AG04450 (cell line): ENCODE results near the gene CTXN1. TPM values are rescaled to one million over a fixed set of nuclear protein-coding genes. Genes with fewer than 3 reads are reported as not detected.

Experiments
- CTCF ChIA-PET: fragments of 300-600, 350-600 bp; formaldehyde crosslinking; extraction: SDS; loops from one replicate; lab custom pipeline; 2022; ENCODE audit warnings: antibody characterized with exemption, inconsistent platforms; lab: Charles Lee
- POLR2A ChIA-PET: fragments of 350-600 bp; formaldehyde crosslinking; extraction: SDS; loops from one replicate; lab custom pipeline; 2021; ENCODE audit warnings: antibody characterized with exemption, inconsistent platforms; lab: Yijun Ruan, JAX
- DNase-seq: peaks from one replicate; pipeline ENCODE4 v3.0.0-alpha.2; 2011; ENCODE audit warnings: low read depth, low spot score
- H3K27ac ChIP-seq: one replicate; pipeline ENCODE4 v1.5.1; 2012; ENCODE audit warnings: low read depth, low read length, control low read depth
- H3K27me3 ChIP-seq: one replicate; pipeline ENCODE4 v1.6.0; 2012; ENCODE audit warnings: low read length; ENCODE audit not compliant: control insufficient read depth, insufficient read depth
- H3K4me3 ChIP-seq: 2 replicates; pipeline ENCODE4 v1.5.1; 2011; ENCODE audit warnings: mild to moderate bottlenecking, low read depth, low read length, control low read depth
- H3K9me3 ChIP-seq: 2 replicates; pipeline ENCODE4 v1.5.1; 2012; ENCODE audit warnings: low read length; ENCODE audit not compliant: control insufficient read depth, insufficient read depth
- CTCF ChIP-seq: IDR thresholded peaks from 2 replicates; pipeline ENCODE4 v1.5.1; 2011; ENCODE audit warnings: low read depth, low read length, control low read depth, inconsistent platforms
- polyA plus RNA-seq: library from polyadenylated mRNA; depleted of rRNA; stranded (reverse); fragments of >200 nt; gene quantifications from 2 replicates; pipeline ENCODE4 v1.2.3, GENCODE V29; 2011

The CTXN1 gene
- polyA plus RNA-seq, 1 experiment: 0.95 TPM

GRCh38 chr19:7887408-7888144 lies 38.4 kb downstream of the CTXN1 start:
- ChIA-PET POLR2A (interaction anchor here (0.5 to 1.2 kb wide), 4 partner anchors 13 to 32 kb away, joined by 3 to 8 read pairs (median 4); partner anchors contain the start of gene SNAPC2), CTCF (interaction anchor here (0.7 to 2.3 kb wide), 2 partner anchors 19 to 28 kb away, joined by 3 to 12 read pairs; no protein-coding TSS in a partner anchor)
- TF ChIP-seq CTCF: no peak
- no peak overlapping the region for H3K27ac ChIP-seq
- no peak overlapping the region for H3K4me3 ChIP-seq
- H3K27me3 ChIP-seq: peaks cover 2% of the 10 kb centered on the region
- no peaks in the 10 kb centered on the region; the same call in 1 of the 2 replicates for H3K9me3 ChIP-seq
- DNase-seq: no peak

- POLR2A ChIA-PET: no interaction called here
- CTCF ChIA-PET: interaction anchor here (1.2 to 1.5 kb wide), 2 partner anchors 17 to 33 kb away, joined by 3 to 7 read pairs; no protein-coding TSS in a partner anchor
- no peak overlapping the region for H3K4me3 ChIP-seq
- no peak for TF ChIP-seq CTCF
- peaks cover 5% of the 10 kb centered on the region for H3K27me3 ChIP-seq
- DNase-seq: no peak
- no peaks in the 10 kb centered on the region; the same call in 1 of the 2 replicates for H3K9me3 ChIP-seq
- H3K27ac ChIP-seq: no peak overlapping the region
These were observed 40.1 kb downstream of the CTXN1 start for GRCh38 chr19:7885818-7886217.

- ChIA-PET CTCF (interaction anchor here (0.6 to 2.4 kb wide), 3 partner anchors 15 to 203 kb away, joined by 3 to 14 read pairs (median 6); partner anchors contain the start of gene TRAPPC5), POLR2A (interaction anchor here (0.7 to 1.0 kb wide), 2 partner anchors 14 to 20 kb away, joined by 3 read pairs; partner anchors contain the start of gene MAP2K7)
- peaks cover 5% of the 10 kb centered on the region for H3K27me3 ChIP-seq
- no peak overlapping the region for H3K4me3 ChIP-seq
- no peaks in the 10 kb centered on the region; the same call in 1 of the 2 replicates for H3K9me3 ChIP-seq
- no peak overlapping the region for H3K27ac ChIP-seq
- no peak for DNase-seq
- TF ChIP-seq CTCF: no peak
These were observed 42.0 kb downstream of the CTXN1 start for GRCh38 chr19:7883796-7884570.

- no peaks in the 10 kb centered on the region; the same call in 1 of the 2 replicates for H3K9me3 ChIP-seq
- peaks cover 5% of the 10 kb centered on the region for H3K27me3 ChIP-seq
- no peak overlapping the region for H3K27ac ChIP-seq
- DNase-seq: no peak
- no peak overlapping the region for H3K4me3 ChIP-seq
- POLR2A ChIA-PET: interaction anchor here (1.0 kb wide), 1 partner anchor 21 kb away, joined by 3 read pairs; the partner anchor contains the start of gene MAP2K7
- no peak for TF ChIP-seq CTCF
- CTCF ChIA-PET: interaction anchor here (0.6 to 2.4 kb wide), 2 partner anchors 14 to 18 kb away, joined by 6 to 14 read pairs; no protein-coding TSS in a partner anchor
These were observed 42.8 kb downstream of the CTXN1 start for GRCh38 chr19:7883105-7883504.
